SK-N-MC (cell line): ENCODE data around the gene NINJ2.

Source experiments
- EZH2 ChIP-seq: fragments of 200-600 bp; sonication (generic); IDR thresholded peaks from one replicate; pipeline ENCODE4 v1.6.1; 2017; ENCODE audit warnings: antibody characterized with exemption
- FOXP2 ChIP-seq: optimal IDR thresholded peaks from 2 replicates; pipeline ENCODE3; 2011; ENCODE audit warnings: mild to moderate bottlenecking, moderate library complexity; ENCODE audit not compliant: insufficient read depth; ENCODE audit errors: extremely low read length, control extremely low read depth
- POLR2AphosphoS5 ChIP-seq: IDR thresholded peaks from 2 replicates; pipeline ENCODE4 v1.6.1; 2012; ENCODE audit warnings: mild to moderate bottlenecking, low read depth, low read length, borderline replicate concordance

GRCh38 chr12:542395-543113, 120.7 kb downstream of the NINJ2 start:
- TF ChIP-seq POLR2AphosphoS5: no peak
- TF ChIP-seq EZH2: no peak
- no peak for TF ChIP-seq FOXP2
